ENCODE data around the gene TRUB1.

TRUB1 gene

DNA sequence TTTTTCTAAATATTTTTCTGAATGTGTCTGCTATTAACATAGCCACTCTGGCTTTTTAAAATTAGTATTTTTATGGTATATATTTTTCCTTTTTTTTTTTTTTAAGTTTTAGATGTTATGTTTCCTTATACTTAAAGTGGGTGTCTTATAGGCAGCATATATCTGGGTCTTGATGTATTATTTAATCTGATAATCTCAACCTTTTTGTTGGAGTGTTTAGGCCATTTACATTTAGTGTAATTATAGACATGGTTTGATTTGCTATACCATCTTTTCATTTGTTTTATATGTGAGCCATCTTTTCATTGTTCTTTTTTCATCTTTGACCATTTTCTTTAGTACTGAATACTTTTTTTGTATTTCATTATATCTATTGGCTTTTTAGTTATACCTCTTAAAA, 45.0 kb downstream of the TRUB1 start:
- no peak for DNase-seq

DNA sequence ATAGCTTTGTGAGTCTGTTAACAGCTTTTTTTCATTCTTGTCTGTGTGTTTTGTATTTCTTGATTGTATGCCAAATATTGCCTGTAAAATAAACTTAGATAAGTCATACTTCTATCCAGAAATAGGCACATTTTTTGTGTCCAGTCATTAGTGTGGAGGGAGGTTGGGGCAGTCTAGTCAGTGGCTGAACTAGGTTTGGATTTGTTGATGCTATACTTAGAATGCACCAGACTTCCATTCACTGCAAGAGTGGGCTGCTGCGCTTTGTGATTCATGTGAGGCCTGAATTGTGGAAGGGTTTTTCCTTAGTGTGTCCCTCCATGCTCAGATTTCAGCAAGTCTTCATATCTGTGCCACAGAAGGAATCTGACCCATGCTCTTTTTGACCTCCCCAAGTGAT, 50.0 kb downstream of the TRUB1 start:
- no peak for DNase-seq

DNA sequence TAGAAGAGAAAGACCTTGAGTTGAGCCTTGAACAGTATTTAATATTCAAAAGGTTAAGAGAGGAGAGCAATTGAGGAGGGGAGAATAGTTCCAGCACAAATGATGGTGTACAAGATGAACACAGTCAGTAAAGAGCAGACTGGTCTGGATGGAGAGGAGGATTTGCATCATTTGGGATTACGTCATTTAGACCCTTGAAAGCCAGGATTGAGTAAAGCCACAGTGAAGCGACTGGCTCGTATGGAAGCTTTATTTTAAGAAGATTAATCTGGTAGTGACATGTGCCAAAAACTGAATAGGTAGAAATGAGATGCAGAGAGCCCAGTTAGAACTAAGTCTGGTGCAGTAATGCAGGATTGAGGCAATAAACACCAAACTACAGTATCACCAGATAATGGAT, 52.6 kb downstream of the TRUB1 start:
- DNase-seq, result no peak

DNA sequence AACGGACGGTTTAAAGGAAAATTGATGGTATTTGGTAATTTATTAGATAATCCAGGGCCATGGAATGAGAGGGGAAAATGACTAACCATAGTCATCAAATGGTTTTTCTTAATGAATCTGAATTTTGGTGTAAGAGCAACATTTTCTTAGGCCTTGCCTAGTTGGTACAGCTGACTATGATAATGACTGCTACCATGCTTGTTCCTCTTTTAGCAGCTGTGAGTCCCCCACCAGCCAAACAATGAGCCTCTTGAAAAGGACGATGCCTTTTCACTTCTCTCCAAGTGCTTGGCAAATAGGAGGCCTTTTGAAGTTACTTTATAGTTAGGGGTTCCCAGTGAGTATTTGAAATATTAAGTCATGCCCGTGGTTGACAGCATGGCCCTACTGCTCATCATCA, 53.0 kb downstream of the TRUB1 start:
- no peak for DNase-seq

DNA sequence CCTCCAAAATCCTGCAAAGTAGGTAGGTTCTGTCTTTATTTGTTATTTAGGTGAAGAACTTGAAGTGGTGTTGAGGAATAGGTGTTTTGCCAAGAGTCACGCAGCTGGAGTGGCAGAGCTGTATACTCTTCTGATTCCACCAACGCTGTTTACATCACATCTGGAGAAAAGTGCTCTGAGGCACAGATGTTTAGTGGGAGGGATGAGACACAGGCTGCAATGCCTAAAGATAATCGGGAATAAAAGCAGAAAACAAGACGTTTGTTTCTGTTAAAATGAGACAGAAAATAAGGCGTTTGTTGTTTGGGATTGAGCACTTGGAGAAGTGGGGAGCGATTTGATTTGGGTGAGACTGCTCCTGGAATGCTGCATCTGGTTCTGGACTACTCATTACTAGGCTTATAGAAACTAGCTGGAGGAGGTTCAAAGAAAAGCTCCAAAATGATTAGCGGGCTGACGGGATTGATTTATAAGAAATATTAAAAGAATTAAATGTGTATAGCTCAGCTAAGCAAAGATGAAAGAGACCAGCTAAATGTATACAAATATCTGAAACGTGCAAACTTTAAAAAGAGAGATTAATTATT, 54.3 kb downstream of the TRUB1 start:
- DNase-seq, result no peak

DNA sequence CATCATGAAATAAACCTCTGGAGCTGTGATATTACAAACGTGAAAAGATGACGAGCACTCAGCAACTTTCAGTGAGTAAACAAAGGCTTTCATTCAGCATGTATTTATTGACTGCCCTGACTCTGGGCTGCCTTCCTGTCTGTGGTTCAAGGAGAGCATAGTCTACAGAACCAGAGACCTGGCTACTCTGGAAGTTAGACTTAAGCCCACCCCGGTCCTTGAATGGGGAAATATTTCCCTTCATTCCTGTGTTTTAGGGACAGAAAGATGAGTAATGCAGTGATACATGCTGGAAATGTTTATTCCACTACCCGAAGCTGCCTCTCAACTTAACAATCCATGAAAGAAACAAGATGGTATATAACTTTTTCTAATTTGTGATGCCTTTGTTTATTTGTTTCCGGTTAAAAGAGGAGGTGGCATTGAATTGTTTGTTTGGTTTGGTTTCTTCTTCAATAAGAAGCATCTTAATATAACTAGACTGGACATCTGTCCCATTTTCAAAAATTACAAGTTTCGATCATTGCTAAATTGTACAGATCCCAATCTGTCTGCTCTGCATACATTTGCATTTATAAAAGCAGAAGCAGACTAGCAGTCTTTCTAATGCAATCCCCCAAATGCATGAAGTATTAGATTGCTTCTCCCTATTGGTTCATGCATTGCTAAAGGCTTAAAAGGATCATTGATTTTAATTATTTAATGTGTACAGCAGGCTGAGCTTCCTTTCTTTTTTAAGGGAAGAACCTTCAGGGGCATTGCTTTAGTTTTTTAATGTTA, 57.7 kb downstream of the TRUB1 start:
- no peak for DNase-seq

DNA sequence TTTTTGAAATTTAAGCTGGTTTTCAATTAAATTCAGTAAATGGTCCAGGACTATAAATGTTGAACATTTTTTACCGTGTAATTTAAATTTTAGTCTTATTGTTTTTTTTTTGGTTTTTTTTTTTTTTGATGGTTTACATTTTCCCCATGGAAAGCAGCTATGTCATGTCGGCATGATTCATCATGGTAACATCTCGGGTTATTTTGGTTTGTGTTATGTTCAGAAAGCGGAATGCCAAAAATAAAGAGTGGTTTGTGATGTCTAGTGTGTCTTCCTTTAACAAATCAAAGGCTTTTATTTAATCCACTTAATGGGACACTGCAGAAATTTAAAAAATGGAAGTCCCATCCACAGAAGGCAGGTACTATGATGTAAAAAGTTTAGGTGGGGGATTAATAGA, 58.5 kb downstream of the TRUB1 start:
- no peak for DNase-seq

DNA sequence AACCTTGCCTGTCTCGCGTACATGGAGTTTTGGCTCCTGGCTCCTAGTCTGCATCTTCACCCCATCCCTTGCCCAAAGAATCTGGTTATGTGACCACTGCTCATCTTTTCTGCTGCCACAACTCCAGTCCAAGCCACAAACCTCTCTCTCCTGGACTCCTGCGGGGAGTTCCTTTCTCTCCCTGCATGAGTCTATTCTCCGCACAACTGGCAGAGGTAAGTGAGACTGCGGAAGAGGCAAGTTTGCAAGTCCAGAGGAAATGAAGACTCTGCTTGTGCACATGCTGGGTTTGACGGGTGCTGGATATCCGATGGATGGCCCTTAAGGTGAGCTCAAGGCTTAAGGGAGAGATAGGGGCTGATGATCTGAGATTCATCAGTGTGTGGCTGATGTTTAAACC, 61.0 kb downstream of the TRUB1 start:
- DNase-seq, result no peak

DNA sequence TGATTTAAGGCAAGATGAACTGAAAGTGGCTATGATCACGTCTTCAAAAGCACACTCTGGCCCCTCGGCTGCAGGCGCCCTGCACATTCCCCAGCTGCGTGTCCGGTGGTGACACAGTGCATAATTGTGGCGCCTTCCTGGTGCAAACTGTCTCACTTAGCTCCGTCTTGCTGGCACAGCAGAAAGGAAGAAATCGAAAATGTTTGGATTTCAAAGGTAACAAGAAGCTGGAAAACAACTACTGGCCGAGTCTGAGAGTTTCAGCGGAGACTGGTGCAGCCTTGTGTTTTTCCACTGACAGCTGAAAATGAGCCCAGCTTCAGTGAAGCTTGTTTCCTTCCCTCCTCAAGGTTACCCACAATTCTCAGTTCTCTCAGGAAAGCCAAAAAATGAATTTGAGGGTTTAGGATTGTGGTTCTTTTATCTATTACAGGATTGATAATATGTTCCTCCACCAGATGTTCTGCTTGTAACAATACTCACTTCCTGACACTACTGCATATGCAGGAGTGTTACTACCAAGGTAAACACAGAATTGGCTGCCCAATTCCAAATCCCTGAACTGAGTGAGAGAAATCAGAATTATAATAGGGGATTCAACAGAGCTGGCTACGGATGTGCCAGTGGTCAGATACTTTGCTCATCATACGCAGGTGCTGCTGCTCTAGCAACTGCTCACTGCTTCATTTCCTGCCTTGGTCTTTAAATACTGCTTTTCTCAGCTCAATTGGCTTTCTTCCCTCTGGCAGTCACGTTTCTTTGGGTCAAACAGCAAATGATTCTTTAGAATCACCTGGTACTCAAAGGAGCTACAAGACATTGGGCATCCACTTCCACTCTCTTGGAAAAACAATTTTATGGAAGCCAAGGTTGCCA, 63.7 kb downstream of the TRUB1 start:
- no peak for DNase-seq

DNA sequence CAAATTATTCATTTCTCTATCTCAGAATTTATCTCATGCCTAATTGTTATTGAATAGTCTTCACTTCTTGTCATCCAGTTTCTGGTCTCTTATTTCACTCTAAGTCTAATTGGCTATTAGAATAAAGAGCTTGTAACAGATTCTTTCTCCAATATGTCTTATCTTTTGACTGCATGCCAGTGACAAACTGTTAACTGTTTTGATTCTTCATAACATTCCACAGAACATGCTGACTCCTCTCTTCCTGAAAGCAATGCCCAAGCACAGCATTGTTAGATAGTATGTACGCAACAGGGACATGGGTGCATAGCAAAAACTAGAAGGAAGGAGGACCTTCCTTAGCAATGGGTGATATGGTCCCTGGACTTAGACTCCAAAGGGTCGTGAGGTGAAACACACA, 65.4 kb downstream of the TRUB1 start:
- no peak for DNase-seq

DNA sequence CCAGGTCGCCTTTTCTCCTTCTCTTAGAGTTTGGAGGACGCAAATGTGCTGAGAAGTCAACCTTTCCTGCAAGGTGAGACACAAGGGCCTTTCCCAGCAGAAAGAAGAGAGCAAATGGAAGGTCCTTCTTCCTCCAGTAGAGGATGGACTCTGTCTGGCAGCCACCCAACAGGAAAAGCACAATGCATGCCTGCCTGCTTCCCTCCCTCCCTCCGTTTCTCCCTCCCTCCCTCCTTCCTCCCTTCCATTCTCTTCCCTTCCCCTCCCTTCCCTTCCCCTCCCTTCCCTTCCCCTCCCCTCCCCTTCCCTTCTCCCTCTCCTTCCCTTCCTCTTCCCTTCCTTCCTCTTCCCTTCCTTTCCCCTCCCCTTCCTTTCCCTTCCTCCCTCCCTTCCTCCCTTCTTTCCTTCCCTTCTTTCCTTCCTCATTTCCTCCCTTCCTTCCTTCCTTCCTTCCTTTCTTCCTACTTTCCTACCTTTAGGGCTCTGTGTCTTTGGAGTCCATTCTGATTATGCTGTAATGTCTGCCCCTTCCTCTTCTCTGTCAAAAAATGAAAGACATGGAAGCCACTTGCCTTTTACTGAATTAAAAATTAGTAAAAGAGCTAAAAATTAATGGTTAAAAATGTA, 66.4 kb downstream of the TRUB1 start:
- DNase-seq, result no peak

DNA sequence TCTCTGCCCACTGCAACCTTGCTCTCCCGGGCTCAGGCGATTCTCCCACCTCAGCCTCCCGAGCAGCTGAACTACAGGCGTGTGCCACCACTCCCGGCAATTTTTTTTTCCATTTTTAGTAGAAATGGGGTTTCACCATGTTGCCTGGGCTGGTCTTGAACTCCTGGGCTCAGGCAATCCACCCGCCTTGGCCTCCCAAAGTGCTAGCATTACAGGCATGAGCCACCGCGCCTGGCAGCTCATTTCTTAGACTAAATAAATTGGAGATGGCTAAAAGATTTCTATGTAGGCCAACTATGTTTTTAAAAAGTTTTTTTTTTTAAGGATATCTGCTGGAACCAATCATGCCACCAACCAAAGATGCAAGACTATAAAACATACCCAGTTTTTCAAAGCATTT, 67.8 kb downstream of the TRUB1 start:
- no peak for DNase-seq

DNA sequence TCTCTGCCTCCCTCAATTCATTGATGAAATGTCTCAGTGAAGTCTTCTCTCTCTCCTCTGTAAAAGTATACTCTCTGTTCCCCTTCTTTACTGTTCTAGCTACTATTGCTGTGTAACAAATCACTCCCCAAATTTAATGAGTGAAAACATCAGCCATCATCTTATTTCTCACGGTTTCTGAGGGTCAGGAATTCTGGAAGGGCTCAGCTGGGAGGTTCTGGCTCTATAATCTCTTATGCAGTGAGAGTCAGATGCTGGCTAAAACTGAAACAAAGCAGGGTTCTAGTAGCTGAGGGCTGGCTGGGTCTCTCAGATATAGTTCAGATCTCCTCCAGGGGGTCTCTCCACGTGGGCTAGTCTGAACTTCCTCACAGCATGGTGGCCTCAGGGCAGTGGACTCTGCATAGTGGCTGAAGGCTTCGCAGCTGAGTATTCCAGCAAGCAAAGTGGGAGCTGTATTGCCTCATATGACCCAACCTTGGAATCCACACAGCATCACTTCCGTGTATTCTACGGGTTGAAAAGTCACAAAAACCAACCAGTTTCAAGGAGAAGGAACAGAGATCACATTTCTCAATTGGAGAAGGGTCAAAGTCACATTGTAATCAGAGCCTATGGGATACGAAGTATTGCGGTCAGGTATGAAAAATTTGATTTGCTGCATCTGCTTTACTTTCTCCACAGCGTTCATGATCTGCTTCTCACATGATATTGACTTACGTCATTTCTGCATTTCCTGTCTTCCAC, 80.4 kb downstream of the TRUB1 start:
- no peak for DNase-seq

DNA sequence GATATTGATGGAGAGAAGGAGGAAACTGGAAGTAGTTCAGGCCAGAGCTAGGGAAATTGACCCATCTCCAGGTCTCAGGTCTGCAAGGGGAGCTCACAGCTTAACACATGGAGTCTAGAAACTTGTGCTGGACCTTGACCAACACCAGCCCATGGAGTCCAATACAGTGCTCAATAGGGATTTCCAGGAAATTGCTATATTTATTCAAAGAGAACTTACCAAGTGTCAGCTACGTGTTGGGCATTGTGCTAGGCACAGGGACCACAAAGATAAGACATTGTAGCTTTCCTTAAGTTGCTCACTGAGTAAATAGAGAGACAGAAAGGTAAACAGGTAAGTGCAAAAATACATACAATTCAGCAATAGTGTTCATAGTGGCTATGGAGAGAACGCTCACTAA, 82.5 kb downstream of the TRUB1 start:
- DNase-seq, result no peak

DNA sequence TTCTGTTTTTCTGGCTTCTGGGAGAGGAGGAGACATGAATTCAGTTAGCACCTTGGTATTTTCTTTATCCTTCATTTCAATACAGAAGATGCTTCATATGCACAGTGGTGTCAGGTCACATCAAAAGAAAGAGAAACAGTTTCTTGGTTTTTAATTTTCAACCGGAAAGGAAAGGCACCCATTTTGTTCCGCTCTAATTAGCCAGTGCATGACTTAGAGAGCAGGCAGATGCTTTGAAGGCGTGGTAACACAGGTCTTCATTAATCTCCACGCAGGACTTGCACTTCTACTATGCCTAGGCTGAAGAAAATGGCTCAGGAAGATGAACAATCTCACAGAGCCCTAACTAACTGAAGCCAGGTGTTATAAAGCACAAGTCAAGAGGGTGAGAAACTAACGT, 84.7 kb downstream of the TRUB1 start:
- DNase-seq, result no peak

DNA sequence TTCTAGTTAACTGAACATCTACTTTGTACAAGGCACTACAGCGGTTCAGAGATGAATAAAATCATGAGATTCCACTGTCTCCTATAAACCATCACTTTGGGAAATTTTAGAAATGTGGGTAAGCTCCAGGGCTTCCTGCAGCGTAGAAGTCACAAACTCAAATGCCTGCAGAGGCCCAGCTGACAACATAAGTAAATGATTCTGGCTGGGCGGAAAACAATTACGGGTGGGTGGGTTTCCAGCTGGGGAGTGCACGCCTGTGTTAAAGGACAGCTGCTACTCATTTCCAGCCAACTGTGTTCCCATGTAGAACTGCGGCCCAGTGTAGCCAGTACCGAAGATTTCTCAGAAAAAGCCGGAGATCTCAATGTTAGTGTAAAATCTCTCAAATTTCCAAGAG, 85.7 kb downstream of the TRUB1 start:
- DNase-seq, result no peak

DNA sequence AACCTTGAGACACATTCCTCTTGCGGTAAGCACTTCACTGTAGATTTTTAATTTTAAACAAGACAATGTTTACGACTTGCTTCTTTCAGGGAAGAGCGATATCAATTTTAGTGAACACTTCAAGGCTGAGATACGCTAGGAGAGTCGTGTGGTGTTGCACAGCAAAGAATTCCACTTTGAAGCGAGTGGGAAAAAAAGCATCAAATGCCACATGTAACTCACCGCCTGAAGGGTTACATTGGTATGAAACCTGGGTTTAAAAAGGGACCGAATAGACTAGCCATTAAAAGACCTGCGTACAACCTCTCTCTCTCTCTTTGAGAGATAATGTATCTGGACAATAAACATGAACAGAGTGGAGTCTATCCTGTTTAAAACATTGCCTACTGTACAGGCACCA, 86.4 kb downstream of the TRUB1 start:
- no peak for DNase-seq

DNA sequence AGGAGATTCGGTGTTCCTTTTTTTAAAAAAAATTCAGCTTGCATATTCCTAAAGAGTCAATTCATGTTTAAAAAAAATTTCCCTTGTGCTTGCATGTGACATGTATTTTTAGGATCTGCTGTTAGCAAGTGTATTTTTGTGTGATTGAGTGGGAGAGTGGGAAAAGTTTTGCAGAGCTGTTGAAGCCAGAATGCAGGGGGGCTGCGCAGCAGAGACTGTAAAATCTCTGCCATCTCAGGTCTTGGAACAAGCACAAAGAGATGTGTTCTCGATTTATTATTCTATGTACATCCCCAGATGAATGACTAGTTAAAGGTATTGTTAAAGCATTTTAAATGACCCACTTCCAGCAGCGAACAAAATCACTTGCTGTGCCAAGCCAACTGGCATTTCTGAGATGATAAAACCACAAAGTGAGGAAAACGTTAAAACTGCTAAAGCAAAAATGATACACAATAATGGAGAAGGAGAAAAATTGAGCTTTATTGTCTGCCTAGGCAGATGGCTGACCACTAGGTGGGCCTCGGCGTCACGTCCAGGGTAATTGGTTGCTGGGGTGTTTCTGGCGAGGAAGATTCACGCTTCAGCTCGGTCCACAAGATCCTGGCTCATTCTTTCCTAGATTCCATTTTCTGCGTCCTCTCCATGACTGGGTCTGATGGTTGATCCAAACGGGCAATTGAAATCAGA, 88.2 kb downstream of the TRUB1 start:
- DNase-seq, result no peak

DNA sequence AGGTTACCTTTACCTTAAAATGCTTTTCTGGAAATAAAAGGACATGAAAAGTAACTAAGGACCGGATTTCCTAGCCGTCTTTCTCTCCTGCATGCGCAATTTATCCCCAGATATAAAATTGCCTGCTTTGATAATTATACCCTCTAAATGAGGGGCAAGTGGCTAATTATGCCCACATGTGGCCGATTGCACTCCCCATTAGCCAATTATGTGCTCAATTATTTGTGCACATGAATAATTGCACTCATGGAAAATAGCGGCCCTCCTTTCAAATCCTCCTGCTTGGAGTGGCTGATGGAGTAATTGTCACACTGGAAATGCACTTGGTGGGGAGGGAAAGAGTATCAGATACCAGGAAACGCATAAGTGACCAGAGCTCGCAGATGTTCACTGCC, 88.7 kb downstream of the TRUB1 start:
- no peak for DNase-seq

All from CD4-positive, alpha-beta T cell treated with Interleukin-21 for 1 hour (primary cell).